Lower lobe of right lung (tissue), 2 donors: Measurements from ENCODE around the gene CAPN14. TPM values are rescaled to one million over a fixed set of nuclear protein-coding genes. Genes with fewer than 3 reads are reported as not detected.

Source experiments
- ATAC-seq, 2 donors: fragments of 200-7000 bp; cut with Tn5 transposase; one replicate each; pipeline ENCODE4 v1.9.1; 2020 to 2022; ENCODE audit warnings: mild to moderate bottlenecking in 2 of 2, moderate library complexity in 2 of 2
- DNase-seq: peaks from one replicate; pipeline ENCODE4 v3.0.0-alpha.2; 2020
- H3K27ac ChIP-seq: fragments of 200-600 bp; one replicate; pipeline ENCODE4 v1.8.0; 2022
- H3K27me3 ChIP-seq: fragments of 200-600 bp; one replicate; pipeline ENCODE4 v1.8.0; 2022; ENCODE audit warnings: low read depth
- H3K36me3 ChIP-seq: fragments of 200-600 bp; one replicate; pipeline ENCODE4 v1.8.0; 2022; ENCODE audit warnings: mild to moderate bottlenecking
- H3K4me1 ChIP-seq: fragments of 200-600 bp; one replicate; pipeline ENCODE4 v1.8.0; 2022
- H3K4me3 ChIP-seq: fragments of 200-600 bp; one replicate; pipeline ENCODE4 v1.8.0; 2022; ENCODE audit warnings: mild to moderate bottlenecking
- H3K9me3 ChIP-seq: fragments of 200-600 bp; one replicate; pipeline ENCODE4 v1.8.0; 2022
- CTCF ChIP-seq: fragments of 200-600 bp; IDR thresholded peaks from one replicate; pipeline ENCODE4 v1.8.0; 2022; ENCODE audit warnings: antibody characterized with exemption, mild to moderate bottlenecking
- intact Hi-C: fragments of 100-400 bp; cut with DNase I; formaldehyde crosslinking; loops from one replicate; pipeline ENCODE4 v1.11.0; 2022
- total RNA-seq: library from RNA; stranded (reverse); fragmentation: NEBNext Ultra II Directional; extraction: Animal tissue kit (Norgen Biotek cat#: 25700); gene quantifications from one replicate; pipeline ENCODE4 v1.2.1, GENCODE V29; 2021
- donor health status: DM: no; HTN: yes; CAD: no; lungs with severe emphysema.

Gene CAPN14
- total RNA-seq, 1 donor from 2014 or later = 0.15 TPM

GRCh38 chr2:31240381-31241365, 23.4 kb upstream of the CAPN14 start:
- ATAC-seq (no peak), DNase-seq (no peak)
- no peak overlapping the region for H3K4me3 ChIP-seq
- intact Hi-C loops = no loop called here
- no peak overlapping the region for H3K27ac ChIP-seq
- H3K27me3 ChIP-seq = no peaks in the 10 kb centered on the region
- H3K36me3 ChIP-seq = peaks cover 7% of the 10 kb centered on the region
- peaks cover 11% of the 10 kb centered on the region for H3K4me1 ChIP-seq
- TF ChIP-seq CTCF = no peak
- H3K9me3 ChIP-seq = no peaks in the 10 kb centered on the region

DNA sequence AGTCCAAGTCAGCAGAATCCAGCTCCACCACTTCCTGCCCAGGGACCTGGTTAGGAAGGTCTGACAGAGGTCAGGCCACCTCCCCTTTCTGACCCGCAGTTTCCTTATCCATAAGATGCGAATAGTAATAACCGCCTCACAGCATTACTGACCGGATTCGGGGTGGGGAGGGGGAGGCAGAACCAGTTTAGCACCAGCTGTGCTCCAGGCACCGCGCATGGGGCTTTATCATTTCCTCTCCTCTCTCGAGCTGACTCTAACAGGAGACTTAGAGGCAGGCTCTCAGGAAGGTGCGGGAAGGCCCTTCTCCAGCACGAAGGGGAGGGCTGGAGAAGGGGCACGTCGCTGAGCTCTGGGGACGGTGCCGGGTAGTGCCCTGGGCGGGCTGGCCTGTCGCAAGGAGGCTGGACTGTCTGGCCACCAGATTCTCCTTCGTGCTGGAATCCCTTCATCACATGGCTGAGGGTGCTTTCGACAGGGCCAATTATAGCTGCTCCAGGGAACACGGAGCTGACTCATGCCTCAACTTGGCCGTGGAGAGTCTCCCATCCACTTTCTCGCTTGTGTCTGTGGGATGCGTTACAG, 22.4 kb upstream of the CAPN14 start:
- Histone ChIP-seq H3K36me3 (peaks cover 5% of the 10 kb centered on the region), H3K27me3 (no peaks in the 10 kb centered on the region), H3K4me3 (no peak overlapping the region), H3K27ac (peak overlapping the region; percentile 36), H3K9me3 (no peaks in the 10 kb centered on the region), H3K4me1 (peaks cover 19% of the 10 kb centered on the region)
- no peak for TF ChIP-seq CTCF
- DNase-seq (no peak), ATAC-seq (peak in 1 of 2 donors; percentile 16)
- intact Hi-C loops = no loop called here

- no peaks in the 10 kb centered on the region for H3K27me3 ChIP-seq
- peaks cover 24% of the 10 kb centered on the region for H3K4me1 ChIP-seq
- intact Hi-C loops = no loop called here
- TF ChIP-seq CTCF = no peak
- H3K36me3 ChIP-seq = no peaks in the 10 kb centered on the region
- no peak for ATAC-seq
- no peak for DNase-seq
- H3K27ac ChIP-seq = peak overlapping the region; percentile 36
- no peaks in the 10 kb centered on the region for H3K9me3 ChIP-seq
- H3K4me3 ChIP-seq = no peak overlapping the region
Measured at GRCh38 chr2:31238906-31239592, 21.7 kb upstream of the CAPN14 start.

- H3K27ac ChIP-seq = no peak overlapping the region
- H3K36me3 ChIP-seq = no peaks in the 10 kb centered on the region
- ATAC-seq (no peak), DNase-seq (no peak)
- no peak for TF ChIP-seq CTCF
- H3K4me3 ChIP-seq = no peak overlapping the region
- no peaks in the 10 kb centered on the region for H3K9me3 ChIP-seq
- intact Hi-C loops = no loop called here
- no peaks in the 10 kb centered on the region for H3K27me3 ChIP-seq
- H3K4me1 ChIP-seq = peaks cover 24% of the 10 kb centered on the region
Measured at GRCh38 chr2:31238126-31238905, 21.0 kb upstream of the CAPN14 start.
